Measurements from ENCODE around the gene CPXM2. TPM values are rescaled to one million over a fixed set of nuclear protein-coding genes. Genes with fewer than 3 reads are reported as not detected.

The CPXM2 gene
- total RNA-seq, 1 donor from 2014 or later, result 12.1 TPM

DNA sequence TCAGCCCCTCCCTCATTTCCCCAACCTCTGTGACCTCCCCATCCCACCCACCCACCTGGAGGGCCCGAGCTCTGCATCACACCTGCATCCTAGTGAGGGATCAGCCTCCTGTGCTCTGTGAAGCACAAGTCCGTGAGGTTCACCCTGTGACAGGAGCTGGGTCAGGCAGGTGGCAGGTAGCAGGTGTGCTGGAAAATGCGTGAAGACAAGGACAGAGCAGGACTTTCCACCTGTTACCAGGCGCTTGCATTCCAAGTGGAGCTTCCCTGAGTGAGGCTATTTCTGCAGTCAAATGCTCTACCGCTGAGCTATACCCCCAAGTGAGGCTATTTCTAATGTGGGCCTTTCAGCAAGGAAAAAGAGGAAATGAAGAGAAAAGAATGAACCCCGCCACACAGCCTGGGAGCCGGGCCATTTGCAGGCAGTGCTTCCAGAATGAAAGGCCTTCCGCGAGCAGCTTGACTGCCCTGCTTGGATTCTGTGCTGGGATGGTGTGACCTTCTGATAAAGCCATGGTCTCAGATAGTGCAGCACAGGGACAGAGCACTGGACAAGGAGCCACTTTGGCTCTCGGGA lies 13.3 kb upstream of the CPXM2 start:
- no peaks in the 10 kb centered on the region for H3K36me3 ChIP-seq (ENCODE audit: control insufficient read depth, insufficient read depth, low read length)
- DNase-seq (ENCODE audit: low read depth), result no peak
- no peak overlapping the region for H3K4me3 ChIP-seq (ENCODE audit: low read depth, low read length)
- TF ChIP-seq, protein P1, sequence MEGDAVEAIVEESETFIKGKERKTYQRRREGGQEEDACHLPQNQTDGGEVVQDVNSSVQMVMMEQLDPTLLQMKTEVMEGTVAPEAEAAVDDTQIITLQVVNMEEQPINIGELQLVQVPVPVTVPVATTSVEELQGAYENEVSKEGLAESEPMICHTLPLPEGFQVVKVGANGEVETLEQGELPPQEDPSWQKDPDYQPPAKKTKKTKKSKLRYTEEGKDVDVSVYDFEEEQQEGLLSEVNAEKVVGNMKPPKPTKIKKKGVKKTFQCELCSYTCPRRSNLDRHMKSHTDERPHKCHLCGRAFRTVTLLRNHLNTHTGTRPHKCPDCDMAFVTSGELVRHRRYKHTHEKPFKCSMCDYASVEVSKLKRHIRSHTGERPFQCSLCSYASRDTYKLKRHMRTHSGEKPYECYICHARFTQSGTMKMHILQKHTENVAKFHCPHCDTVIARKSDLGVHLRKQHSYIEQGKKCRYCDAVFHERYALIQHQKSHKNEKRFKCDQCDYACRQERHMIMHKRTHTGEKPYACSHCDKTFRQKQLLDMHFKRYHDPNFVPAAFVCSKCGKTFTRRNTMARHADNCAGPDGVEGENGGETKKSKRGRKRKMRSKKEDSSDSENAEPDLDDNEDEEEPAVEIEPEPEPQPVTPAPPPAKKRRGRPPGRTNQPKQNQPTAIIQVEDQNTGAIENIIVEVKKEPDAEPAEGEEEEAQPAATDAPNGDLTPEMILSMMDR (IDR thresholded peaks at IDR 0.05; ENCODE audit: insufficient read depth, low read length, poor library complexity, severe bottlenecking), result no peak
- H3K27me3 ChIP-seq (ENCODE audit: control insufficient read depth, insufficient read depth, low read length), result peaks cover 8% of the 10 kb centered on the region

DNA sequence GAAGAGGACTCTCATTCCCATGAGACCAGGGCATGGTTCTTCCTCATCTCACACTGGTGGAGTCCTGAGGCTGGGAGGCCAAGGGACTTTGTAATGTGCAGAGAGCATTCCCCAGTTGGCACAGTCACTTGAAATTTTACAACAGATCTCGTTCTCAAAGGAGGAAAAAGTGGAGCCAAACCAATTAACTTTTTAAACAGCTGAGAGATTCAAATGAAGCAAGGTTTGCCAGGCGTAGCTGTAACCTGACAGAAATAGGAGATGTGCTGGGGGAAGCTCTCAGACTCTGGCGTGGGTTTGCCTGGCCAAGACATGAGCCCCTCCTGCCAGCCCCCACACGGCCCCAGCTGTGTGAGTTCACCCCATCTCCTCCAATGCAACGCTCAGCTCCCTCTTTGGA lies 12.0 kb upstream of the CPXM2 start:
- TF ChIP-seq, protein P1 (IDR thresholded peaks at IDR 0.05; ENCODE audit: insufficient read depth, low read length, poor library complexity, severe bottlenecking), result no peak
- Histone ChIP-seq H3K4me3 (ENCODE audit: low read depth, low read length) (no peak overlapping the region), H3K36me3 (ENCODE audit: control insufficient read depth, insufficient read depth, low read length) (no peaks in the 10 kb centered on the region), H3K27me3 (ENCODE audit: control insufficient read depth, insufficient read depth, low read length) (peaks cover 8% of the 10 kb centered on the region)
- DNase-seq (ENCODE audit: low read depth), result no peak

DNA sequence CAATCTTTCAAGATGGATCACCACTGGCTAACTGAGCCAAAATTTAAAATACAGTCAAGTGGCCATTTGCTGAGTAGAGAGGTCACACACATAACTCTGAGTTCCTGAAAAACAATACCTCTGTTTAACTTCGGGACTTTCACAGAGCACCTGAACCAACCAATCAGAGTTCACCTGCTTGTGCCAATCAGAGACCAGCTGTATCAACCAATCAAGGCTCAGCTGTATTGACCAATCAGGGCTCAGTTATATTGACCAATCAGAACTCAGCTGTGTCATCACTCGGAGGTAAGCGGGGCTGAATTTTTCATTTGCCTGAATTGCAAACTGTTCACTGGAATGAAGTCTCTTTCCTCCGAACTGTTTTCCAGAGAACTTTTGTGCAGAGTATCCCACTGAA lies 10.0 kb upstream of the CPXM2 start:
- DNase-seq (ENCODE audit: low read depth), result no peak
- no peak overlapping the region for H3K4me3 ChIP-seq (ENCODE audit: low read depth, low read length)
- no peaks in the 10 kb centered on the region for H3K36me3 ChIP-seq (ENCODE audit: control insufficient read depth, insufficient read depth, low read length)
- H3K27me3 ChIP-seq (ENCODE audit: control insufficient read depth, insufficient read depth, low read length), result peaks cover 6% of the 10 kb centered on the region
- TF ChIP-seq, protein P1 (IDR thresholded peaks at IDR 0.05; ENCODE audit: insufficient read depth, low read length, poor library complexity, severe bottlenecking), result no peak

DNA sequence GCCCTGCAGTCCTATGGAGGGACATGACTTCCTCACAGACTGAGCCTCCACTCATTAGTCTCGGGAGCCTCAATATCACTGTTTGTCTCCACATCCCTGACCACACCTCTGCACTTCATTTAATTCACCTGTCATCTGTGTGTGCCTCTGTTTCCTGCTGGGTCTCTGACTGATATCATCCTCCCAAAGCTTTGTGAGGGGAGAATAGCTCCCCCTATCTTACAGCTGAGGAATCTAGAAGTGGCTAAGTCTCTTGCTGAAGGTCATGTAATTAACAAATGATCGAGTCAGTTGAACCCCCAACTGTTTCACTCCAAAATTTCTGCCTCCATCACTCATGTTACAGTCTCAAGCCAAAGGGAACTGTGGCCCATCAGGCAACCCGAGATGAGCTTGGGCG lies 5.5 kb upstream of the CPXM2 start:
- DNase-seq (ENCODE audit: low read depth), result no peak
- Histone ChIP-seq H3K4me3 (ENCODE audit: low read depth, low read length) (no peak overlapping the region), H3K27me3 (ENCODE audit: control insufficient read depth, insufficient read depth, low read length) (no peaks in the 10 kb centered on the region), H3K36me3 (ENCODE audit: control insufficient read depth, insufficient read depth, low read length) (no peaks in the 10 kb centered on the region)
- TF ChIP-seq, protein P1 (IDR thresholded peaks at IDR 0.05; ENCODE audit: insufficient read depth, low read length, poor library complexity, severe bottlenecking), result peak; percentile 18

DNA sequence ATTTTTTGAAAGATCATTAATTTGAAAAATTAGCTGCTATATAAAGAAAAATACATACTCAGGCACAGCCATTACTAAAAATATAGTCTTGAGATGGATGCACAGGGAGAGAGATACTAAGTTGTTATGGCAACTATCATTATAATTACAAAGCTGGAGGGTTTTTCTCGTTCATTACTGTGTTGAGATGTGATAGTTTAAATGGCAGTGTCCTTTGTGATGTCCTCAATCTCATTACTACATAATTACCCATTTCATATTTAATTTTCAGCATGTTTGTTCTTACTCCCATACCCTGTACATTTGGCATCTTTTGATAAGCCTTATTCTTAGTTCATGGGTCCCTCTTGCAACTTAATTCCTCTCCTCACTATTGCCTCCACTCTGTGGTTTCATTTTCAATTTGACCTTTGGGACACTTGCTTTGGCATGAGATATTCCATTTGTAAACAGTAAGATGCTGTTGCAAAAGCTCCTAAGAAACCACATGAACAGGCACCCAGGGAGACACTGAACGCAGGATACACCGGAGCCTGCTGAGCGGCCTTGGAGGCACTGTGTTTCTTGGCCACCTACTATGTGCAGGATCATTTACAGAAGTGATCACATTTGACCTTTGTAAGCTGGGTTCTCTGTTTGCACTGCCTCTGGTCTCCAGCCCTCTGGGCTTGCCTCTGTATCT lies 4.8 kb upstream of the CPXM2 start:
- no peak for DNase-seq (ENCODE audit: low read depth)
- TF ChIP-seq, protein P1 (IDR thresholded peaks at IDR 0.05; ENCODE audit: insufficient read depth, low read length, poor library complexity, severe bottlenecking), result no peak
- peaks cover under 1% of the 10 kb centered on the region for H3K27me3 ChIP-seq (ENCODE audit: control insufficient read depth, insufficient read depth, low read length)
- no peaks in the 10 kb centered on the region for H3K36me3 ChIP-seq (ENCODE audit: control insufficient read depth, insufficient read depth, low read length)
- no peak overlapping the region for H3K4me3 ChIP-seq (ENCODE audit: low read depth, low read length)

DNA sequence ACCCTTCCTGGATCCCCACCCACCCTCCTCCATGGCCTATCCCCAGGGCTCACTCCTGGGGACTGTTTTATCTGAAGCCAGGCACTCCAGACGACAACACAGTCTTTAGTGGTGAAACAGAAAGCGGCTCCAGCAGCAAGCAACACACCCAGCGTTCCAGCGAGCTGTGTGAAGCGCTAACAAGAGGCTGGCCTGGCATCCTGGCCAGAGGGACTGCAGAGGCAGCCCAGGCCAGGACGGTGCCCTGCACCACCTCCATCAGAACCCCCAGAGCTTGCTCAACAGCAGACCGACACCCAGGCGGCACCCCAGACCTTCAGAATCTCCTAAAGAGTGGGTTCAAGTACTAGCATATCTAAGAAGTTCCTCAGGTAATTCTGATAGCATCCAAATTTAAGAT lies 2.0 kb upstream of the CPXM2 start:
- H3K36me3 ChIP-seq (ENCODE audit: control insufficient read depth, insufficient read depth, low read length), result no peaks in the 10 kb centered on the region
- peaks cover 14% of the 10 kb centered on the region for H3K27me3 ChIP-seq (ENCODE audit: control insufficient read depth, insufficient read depth, low read length)
- TF ChIP-seq, protein P1 (IDR thresholded peaks at IDR 0.05; ENCODE audit: insufficient read depth, low read length, poor library complexity, severe bottlenecking), result no peak
- no peak for DNase-seq (ENCODE audit: low read depth)
- H3K4me3 ChIP-seq (ENCODE audit: low read depth, low read length), result no peak overlapping the region

Measured in kidney epithelial cell (primary cell).